ENCODE results near the gene PAX8. TPM values are rescaled to one million over a fixed set of nuclear protein-coding genes. Genes with fewer than 3 reads are reported as not detected.

PAX8 gene
- total and polyA plus RNA-seq, 12 donors = 0.08 to 2.0 (median 0.41) TPM; not detected in 3

DNA sequence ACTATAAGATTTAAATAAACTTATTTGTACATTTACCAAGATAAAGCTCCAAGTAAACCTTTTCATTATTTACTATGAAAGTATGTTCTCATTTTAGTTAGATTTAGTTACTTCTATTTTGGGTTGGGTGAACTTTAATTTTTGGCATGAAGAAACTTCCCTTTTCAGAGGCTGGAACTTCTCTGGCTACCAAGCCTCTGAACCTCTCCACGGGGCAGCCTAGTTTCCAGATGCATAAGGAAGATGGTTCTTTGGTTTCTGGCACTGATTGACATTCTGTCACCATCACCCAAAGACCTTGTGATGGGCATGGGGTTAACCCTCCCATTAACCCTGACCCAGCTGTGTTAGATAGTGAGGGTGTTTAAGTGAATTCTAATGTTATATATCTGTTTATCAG, 87.8 kb downstream of the PAX8 start:
- DNase-seq (no peak), ATAC-seq (no peak)
- peaks cover 0 to 26% (median 0%) of the 10 kb centered on the region in 9 donors for H3K4me1 ChIP-seq
- no peaks in the 10 kb centered on the region for H3K9me3 ChIP-seq
- no peak overlapping the region for H3K27ac ChIP-seq
- no peak for TF ChIP-seq CTCF (IDR thresholded peaks at IDR 0.05)
- no peak overlapping the region for H3K4me3 ChIP-seq
- intact Hi-C loops (cut with DNase I) = loop anchor here in 1 of 10 donors (10.0 kb wide), 1 partner anchor 56 kb away; no protein-coding TSS in a partner anchor
- peaks cover 0 to 55% (median 0%) of the 10 kb centered on the region in 9 donors for H3K36me3 ChIP-seq
- H3K27me3 ChIP-seq = no peaks in the 10 kb centered on the region
- whole genome bisulfite sequencing, 2 donors = 57 to 58% methylated on average over 1 of the region's 1 CpG

- H3K27ac ChIP-seq = peak overlapping the region in 1 of 10 donors; percentile 11
- DNase-seq = no peak
- peaks cover 0 to 40% (median 0%) of the 10 kb centered on the region in 9 donors for H3K4me1 ChIP-seq
- H3K4me3 ChIP-seq = no peak overlapping the region
- intact Hi-C loops (cut with DNase I) = loop anchor here in 1 of 10 donors (10.0 kb wide), 1 partner anchor 103 kb away; no protein-coding TSS in a partner anchor
- 76 to 83% methylated on average over 6 of the region's 6 CpGs for WGBS, 2 donors
- H3K27me3 ChIP-seq = no peaks in the 10 kb centered on the region
- ATAC-seq = no peak
- no peak for TF ChIP-seq CTCF (IDR thresholded peaks at IDR 0.05)
- H3K9me3 ChIP-seq = no peaks in the 10 kb centered on the region
- H3K36me3 ChIP-seq = peaks cover 0 to 41% (median 0%) of the 10 kb centered on the region in 9 donors
Observed at GRCh38 chr2:113187771-113188170, 91.0 kb downstream of the PAX8 start.

GRCh38 chr2:113186433-113186796, 92.3 kb downstream of the PAX8 start:
- Histone ChIP-seq H3K9me3 (no peaks in the 10 kb centered on the region), H3K4me1 (peaks cover 0 to 50% (median 0%) of the 10 kb centered on the region in 9 donors), H3K36me3 (peaks cover 0 to 36% (median 0%) of the 10 kb centered on the region in 9 donors), H3K4me3 (no peak overlapping the region), H3K27ac (no peak overlapping the region), H3K27me3 (no peaks in the 10 kb centered on the region)
- intact Hi-C loops (cut with DNase I) = loop anchor here in 1 of 10 donors (10.0 kb wide), 1 partner anchor 102 kb away; no protein-coding TSS in a partner anchor
- ATAC-seq (no peak), DNase-seq (no peak)
- 85 to 86% methylated on average over 5 of the region's 5 CpGs for WGBS, 2 donors
- TF ChIP-seq CTCF (IDR thresholded peaks at IDR 0.05) = no peak

- H3K27ac ChIP-seq = peak overlapping the region in 1 of 10 donors; percentile 31
- H3K4me1 ChIP-seq = peaks cover 0 to 56% (median 0%) of the 10 kb centered on the region in 9 donors
- DNase-seq (peak in 1 of 2 donors; percentile 55), ATAC-seq (peak in 3 of 8 donors; percentile 47 to 68 (median 60))
- WGBS, 2 donors = 73 to 76% methylated on average over 10 of the region's 10 CpGs
- no peak for TF ChIP-seq CTCF (IDR thresholded peaks at IDR 0.05)
- H3K9me3 ChIP-seq = no peaks in the 10 kb centered on the region
- H3K36me3 ChIP-seq = peaks cover 0 to 36% (median 0%) of the 10 kb centered on the region in 9 donors
- no peak overlapping the region for H3K4me3 ChIP-seq
- H3K27me3 ChIP-seq = no peaks in the 10 kb centered on the region
- intact Hi-C loops (cut with DNase I) = loop anchor here in 1 of 10 donors (10.0 kb wide), 1 partner anchor 101 kb away; no protein-coding TSS in a partner anchor
Observed at GRCh38 chr2:113185664-113186432, 92.9 kb downstream of the PAX8 start.
